Measurements from ENCODE around the gene HECTD3.
"Not testable (repeated sequence)": the region's sequence is repeated elsewhere in the genome, so short reads cannot be mapped to it uniquely, and the experiment has no call there.

HECTD3 gene

DNA sequence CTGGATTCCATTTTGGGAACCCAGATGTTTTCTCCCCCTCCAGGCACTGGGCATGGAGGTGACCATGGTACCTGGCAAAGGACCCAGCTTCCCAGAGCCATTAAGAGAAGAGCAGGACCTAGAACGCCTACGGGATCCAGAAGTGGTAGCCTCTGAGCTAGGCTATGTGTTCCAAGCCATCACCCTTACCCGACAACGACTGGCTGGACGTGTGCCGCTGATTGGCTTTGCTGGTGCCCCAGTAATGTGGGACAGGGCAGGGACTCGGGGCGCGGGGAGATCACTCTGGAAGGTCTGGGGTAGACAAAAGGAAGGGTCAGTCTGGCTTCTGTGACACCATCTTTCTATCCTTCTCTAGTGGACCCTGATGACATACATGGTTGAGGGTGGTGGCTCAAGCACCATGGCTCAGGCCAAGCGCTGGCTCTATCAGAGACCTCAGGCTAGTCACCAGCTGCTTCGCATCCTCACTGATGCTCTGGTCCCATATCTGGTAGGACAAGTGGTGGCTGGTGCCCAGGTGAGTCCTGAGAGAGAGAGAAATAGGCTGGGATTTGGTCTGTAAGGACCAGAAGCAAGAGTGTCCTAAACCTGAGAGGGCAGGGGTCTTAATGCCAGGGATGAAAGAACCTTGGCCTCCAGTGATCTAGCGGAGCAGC is 2.6 kb upstream of the HECTD3 start:
- no peak for DNase-seq

DNA sequence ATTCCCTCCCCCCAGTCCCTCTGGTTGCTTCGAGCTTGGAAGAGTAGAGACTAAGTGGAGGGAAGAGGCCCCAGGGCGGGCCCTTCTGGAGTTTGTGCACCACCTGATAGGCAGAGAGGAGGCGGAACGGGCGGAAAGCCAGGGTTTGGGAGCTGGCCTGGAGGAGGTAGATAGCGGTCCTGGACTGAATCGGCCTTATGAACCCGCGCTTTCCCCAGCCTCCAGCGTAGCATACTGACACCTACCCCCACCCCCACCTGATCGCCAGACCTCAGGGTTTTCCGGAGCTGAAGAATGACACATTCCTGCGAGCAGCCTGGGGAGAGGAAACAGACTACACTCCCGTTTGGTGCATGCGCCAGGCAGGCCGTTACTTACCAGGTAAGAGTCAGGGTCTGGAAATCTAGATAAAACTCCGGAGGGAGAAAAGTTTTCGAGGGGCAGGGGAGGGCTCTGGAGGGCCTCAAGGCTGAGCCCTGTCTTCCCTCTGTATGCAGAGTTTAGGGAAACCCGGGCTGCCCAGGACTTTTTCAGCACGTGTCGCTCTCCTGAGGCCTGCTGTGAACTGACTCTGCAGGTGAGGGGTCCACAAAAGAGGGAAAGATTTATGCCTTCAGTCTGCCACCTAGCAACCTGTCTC is 1.6 kb upstream of the HECTD3 start:
- DNase-seq = peak; percentile 74

DNA sequence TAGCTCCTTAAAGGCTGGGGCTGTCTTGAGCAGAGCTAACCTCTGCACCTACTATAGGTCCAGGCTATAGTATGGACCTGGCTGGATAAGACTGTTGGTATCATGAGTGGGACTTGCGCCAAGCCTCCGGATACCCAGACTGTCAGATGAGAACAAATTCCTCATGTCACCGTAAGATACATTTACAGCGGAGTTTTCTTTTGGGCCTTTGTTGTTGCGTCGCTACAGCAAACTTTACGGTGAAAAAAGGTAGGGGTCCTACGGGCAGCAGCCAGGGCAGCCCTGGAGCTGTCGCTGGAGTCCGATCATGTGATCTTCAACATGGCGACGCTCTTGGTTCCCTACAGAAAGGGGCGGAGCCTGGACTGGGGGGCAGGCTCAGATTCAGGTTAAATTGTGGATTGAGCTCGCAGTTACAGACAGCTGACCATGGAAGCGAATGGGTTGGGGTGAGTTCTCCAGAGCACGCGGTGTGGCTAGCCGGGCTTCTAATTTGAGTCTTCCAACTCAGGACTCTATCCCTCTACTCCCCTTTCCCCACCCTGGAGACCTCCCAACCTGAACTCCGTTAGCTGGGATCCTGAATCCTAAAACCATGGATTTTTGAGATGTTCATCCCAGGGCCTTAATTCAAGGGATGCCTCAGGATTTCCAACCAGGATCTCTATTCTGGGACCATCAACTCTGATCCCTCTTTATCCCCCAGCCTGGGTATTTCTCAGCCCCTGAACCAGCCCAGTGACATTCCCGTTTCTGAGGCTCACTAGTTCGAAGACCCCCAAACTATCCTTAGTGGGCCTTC is 914 bp upstream of the HECTD3 start, which contains the start of gene UROD:
Gene UROD, plus strand, starts transcription at position 418 of the 802 bp plus-strand sequence. Its CDS starts 12 bp downstream, at position 430.
- peak; percentile 94 for DNase-seq

DNA sequence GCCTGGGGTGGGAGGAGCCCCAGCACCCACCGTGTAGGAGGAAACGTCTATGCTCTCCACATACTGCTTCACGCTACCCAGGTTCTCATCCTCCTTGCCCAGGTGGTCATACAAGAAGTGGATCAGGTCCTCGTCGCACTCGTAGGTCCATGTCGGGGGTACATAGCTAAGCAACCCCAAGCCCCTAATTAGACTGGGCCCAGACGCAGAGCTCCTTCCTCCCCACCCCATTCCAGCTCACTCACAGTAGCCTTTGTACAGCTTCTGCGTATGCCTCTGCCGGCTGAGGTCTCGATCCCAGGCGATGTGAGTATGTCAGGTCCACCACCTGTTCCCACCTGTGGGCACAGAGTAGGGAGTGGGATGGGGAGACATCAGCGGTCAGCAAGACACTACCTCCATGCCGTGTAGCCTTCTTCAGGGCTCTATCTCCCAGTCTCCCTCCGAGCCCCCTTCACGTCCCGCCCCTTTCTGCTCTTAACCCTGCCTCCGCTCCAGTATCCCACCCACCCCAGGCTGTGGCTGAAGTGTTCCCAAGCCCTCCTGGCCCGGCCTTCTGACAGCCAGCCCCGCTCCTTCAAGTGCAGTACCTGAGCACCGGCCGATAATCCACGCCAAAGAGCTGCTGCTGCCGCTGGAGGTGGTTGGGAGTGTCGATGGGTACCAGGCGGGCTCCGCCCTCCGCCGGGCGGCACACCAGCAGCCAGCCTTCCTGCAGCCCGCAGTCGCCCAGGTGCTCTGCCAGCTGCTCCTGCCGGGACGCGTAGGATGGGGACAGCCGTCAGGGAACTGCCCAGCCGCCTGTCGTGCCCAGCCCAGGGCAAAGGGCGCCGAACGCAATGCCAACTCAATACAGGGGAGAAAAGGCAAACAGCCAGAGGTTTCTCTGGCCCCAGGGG is 919 bp downstream of the HECTD3 start:
- no peak for DNase-seq

DNA sequence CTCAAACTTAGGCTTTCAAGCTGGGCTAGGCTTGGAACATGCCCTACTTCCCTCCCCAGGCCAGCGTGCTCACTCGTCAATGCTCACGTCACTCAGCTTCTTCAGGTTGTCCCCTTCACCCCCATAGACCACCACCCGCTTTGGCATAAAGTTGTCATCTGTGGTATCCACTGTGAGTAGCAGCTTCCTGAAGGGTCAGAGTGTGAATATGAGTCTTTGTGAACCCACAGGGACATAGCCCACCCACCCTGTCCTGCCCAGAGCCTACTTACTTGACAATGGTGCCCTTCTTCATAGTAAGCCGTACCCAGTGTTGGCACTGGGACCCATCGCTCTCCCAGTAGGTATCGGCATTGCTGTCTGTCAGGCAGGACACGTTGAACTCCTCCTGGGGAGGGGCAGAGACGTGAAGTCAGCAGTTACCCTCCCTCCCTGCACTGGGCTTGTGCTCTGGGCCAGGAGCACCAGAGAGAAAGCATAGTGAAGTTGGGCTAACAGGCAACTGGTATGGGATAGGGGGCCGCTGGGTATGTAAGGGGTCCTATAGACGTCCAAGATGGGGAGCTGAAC is 1.7 kb downstream of the HECTD3 start:
- DNase-seq = no peak

DNA sequence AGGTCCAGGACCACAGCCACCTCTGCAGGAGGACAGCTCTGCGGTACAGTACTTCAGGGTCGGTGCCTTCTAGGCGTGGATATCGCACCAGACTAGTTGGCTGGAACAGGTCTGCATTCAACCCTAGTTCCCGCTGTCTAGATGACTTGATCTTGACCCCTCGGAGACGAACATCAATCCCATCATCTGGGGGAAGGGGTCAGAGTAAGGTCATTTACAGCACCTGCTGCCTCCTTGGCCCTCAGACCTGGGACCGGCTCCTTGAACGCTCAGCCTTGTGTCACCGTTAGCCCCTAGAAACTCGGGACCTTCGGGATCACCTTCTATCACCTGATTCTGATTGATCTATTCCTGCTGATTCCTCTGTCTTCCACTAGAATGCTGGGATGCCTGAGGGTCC is 2.6 kb downstream of the HECTD3 start:
- DNase-seq = no peak

DNA sequence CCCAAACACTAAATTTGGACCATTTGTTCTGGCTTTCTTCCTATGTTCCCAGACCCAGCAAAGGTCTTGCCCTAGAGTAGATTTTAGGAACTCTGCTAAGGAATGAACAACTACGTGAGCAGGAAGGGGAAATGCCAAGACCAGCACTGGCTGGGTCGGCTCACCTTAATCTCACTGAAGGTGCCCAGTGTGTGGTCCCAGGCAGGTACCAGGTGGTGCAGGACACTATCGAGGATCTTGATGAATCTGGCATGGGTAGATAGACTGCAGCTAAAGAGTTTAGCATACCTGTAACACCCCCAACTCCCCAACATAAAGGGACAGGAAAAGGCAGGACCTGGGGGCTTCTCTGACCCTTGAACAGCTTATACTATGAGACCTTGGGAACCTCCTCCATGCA is 3.0 kb downstream of the HECTD3 start:
- DNase-seq = no peak

DNA sequence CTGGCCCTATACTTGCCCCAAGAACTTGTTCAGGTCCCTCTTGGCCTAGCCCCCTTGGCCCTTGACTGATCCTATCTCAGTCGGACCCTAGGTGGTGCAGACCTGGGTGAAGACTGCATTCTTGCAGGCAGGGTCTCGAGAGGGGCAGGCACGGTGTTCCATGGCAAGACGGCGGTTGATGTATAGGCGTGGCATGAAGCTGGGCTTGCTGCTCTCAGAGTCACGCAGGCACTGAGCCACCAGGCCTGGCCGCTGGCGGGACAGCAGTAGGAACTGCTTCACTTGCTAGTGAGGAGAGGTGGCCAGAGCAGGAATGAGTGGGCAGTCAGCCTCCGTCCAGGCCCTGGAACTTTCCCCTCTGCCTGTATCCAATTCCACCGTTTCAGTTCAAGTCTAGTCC is 3.8 kb downstream of the HECTD3 start:
- no peak for DNase-seq

DNA sequence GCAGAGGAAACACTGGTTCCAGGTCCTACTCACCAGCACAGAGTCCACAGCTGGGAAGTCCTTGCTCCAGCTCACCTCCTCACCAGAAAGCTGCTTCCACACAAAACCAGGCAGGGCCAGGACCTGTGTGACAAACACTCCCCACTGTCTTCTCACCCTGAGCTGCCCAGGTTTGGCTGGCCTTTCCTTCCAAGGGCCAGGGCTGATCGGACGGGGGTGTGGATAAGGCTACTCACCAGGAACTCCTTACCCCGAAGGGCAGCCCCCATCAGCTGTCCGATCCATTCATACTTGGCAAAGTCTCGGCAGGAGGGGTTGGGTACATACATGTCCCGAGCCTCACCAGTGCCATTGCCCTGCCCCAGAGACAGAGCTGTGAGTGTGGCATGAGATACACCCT is 5.4 kb downstream of the HECTD3 start:
- no peak for DNase-seq

DNA sequence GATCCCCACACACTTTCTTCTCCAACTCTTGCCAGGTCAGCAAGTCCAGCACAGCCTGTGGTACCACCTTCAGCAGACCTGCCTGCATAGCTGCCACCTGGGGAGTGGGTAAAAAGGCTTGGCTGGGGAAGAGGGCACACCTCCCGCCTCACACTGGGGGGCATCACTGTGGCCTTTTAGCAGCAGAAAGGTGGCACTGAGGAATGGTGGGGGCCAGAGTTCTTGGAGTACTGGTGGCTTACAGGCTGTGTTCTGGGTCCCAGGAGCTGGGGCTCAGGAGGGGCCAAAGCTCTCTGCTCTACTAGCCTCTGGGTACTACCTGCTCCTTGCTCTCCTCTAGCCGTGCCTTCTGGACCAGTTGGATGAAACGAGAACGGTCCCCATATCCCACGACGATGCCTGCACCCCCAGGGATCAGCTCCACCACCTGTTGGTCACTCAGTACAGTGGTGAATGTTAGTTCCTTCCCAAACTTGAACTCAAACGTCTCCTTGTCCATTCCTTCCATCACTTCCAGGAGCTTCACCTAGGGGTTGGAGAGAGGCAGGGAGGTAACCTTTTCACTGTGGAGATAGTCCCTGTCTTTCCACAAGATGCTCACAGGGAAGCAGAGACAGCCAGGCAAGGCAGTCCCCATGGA is 6.7 kb downstream of the HECTD3 start:
- DNase-seq = no peak

DNA sequence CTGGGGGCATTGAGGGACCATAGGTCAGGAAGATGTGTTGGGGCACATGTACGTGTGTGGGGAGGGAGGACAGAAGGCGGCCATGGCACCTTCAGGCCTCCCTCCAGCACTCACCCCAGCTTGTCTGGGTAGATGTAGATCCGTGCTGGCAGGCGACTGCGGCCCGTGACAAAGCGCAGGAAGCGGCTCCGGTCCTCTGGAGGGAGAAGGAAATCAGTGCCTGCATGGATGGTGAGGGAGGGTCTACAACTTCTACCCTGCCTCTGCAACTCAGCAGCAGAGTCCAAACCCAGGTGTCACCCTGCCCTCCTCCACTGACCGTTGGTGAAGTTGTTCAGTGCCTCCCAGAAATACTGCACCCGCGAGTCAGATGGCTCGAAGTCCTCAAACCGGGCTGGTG is 7.4 kb downstream of the HECTD3 start:
- DNase-seq = no peak

DNA sequence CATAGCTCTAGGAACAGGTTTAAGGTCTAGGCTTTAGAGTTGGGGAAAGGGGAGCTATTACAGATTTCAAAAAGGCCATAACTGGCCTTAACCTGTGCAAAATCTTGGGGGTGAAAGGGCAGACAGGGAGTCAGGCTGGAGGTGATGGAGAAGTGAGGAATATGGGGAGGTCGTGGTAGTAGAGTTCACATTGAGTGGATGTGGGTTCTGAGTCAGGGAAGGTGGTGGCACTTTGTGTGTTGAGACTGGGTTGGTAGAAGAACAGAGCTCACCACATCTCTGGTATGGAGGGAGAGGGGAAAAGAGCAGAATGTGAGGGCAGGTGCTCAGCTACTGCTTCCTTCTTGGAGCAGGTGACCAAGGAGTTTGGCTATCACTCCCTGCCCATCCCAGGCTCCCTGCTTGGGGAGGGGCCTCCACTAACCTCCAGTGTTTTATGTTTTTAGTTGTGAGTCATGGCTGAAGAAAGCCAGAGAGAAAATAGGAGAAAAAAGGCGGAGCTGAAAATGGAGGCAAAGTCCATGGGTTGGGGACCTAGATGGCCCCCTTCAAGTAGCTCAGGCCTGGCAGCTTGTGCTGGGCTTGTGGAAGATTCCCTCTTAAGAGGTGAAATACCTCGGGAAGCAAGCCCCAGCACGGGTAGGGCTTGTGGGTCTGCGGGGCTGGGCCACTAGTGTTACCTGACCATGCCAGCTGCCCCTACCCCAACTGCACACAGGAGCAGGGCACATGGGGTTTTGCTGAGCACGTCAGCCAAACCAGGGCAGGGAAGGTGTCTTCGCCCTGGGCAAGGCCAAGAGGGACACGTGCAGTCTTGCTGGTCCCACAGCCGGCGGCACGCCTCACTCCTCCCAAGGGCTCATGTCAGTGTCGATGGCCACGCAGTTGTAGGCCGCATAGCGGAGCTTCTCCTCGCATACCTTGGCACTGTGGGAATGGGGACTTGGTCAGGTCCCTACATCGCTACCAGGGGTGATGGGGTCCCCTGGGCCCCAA is 8.2 kb downstream of the HECTD3 start:
- DNase-seq = no peak

DNA sequence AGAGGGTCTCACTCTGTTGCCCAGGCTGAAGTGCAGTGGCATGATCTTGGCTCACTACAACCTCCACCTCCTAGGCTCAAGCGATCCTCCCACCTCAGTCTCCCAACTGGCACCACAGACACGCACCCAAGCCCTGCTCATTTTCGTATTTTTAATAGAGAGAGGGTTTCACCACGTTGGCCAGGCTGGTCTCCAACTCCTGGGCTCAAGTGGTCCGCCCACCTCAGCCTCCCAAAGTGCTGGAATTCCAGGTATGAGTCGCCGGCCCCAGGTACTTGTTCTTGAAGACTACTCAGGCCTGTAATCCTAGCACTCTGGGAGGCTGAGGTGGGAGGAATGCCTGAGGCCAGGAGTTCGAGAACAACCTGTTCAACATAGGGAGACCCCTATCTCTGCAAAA is 9.5 kb downstream of the HECTD3 start:
- not testable (repeated sequence) for DNase-seq

DNA sequence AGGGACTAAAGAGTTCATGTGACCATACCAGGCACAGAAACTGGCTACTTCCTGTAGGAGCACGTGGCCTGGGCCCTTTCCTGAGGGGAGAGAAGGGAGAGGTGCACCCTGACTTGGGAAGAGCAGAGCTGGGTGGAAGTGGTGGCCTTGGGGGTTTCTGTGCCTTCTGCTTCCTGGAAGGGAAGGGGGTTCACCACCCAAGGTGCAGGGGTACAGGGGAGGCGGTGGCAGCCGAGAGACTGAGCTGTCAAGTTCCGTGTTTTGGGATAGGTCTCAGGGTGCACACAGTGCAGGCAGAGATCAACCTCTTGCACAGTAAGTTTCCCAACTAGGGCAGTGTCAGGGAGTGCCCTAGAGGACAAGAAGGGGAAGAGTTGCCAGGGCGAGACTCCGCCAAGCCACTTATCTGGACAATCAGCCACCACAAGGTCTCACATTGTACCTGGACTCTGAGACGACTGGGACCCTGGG is 10.1 kb downstream of the HECTD3 start:
- no peak for DNase-seq

DNA sequence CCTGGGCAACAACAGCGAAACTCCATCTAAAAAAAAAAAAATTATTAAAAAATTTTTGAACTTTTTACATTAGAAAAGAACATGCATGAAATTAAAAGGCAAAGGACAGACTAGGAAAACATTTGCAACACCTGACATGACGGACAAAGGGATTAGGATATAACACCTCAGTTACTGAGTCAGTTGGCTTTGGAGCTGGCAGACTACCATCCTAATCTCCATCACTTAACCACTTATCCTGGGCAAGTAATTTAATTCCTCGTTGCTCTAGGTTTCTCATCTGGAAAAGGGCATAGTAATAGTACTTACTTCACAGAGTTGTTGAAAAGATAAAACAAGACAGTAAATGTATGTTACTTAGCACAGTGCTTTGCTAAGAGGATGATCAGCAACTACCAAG is 11.9 kb downstream of the HECTD3 start:
- no peak for DNase-seq

DNA sequence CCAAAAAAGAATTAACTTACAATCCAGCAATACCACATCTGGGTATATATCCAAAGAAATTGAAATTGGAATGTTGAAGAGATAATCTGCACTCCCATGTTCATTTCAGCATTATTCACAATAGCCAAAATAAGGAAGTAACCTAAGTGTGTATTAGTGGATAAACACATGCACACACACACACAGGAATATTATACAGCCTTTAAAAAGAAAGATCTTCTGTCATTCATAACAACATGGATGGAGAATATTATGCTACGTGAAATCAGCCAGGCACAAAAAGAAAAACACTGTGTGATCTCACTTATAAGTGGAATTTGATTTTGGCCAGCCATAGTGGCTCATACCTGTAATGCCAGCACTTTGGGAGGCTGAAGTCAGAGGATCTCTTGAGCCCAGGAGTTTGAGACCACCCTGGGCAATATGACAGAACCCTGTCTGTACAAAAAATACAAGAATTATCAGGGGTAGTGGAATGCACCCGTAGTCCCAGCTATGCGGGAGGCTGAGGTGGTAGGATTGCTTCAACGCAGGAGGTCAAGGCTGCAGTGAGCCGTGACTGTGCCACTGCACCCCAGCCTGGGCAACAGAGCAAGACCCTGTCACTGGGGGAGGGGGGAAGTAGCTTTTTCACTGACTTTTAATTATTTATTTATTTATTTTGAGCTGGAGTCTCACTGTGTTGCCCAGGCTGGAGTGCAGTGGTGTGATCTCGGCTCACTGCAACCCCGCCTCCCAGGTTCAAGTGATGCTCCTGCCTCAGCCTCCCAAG is 15.5 kb downstream of the HECTD3 start:
- no peak for DNase-seq

DNA sequence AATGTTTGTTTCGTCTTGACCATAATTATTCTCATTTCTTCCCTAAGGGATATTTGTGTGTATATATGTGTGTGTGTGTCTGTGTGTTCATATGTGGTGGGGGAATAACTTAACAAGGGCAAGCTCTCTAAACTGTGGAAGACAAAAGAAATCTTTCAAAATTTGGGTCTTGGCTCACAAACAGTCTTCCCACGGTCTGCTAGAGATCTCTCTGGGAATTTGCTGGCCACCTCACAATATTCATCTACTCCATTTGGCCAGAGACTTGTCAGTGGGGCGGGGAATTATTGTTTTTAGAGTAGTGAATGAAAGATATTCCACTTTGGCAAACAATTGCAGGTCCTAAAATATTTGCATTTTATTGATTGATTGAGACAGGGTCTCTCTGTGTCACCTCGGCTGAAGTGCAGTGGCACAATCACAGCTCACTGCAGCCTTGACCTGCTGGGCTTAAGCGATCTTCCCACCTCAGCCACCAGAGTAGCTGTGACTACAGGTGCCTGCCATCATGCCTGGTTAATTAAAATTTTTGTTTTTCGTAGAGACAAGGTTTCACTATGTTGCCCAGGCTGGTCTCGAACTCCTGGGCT is 16.7 kb downstream of the HECTD3 start:
- DNase-seq = peak; percentile 43

DNA sequence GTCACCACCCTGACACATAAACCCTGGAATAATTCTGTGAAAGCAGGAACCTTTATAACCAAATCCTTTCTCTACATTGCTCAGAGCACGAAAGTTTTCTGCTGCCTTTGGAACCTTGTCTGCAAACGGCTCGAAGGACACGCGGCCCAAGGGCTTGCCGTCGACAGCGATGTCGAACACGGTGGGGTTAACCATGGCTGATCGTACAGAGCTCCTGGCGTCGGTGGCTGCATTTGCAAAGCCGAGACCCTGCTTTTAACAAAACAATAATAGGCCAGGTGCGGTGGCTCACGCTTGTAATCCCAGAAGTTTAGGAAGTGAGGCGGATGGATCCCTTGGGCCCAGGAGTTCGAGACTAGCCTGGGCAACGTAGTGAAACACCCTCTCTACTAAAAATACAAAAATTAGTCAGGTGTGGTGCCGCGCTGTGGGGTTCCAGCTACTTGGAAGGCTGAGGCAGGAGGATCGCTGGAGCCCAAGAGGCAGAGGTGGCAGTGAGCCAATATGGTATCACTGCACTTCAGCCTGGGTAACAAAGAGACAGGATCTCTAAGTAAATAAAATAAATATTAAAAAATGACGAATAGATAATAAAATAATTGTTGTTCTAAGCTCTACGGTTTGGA is 22.5 kb downstream of the HECTD3 start:
- no peak for DNase-seq

All from right hindlimb (tissue), 1 donor.